KMS-11 (cell line): ENCODE data around the gene ARL6IP4.

Source experiments
- H2AFZ ChIP-seq: fragments of 200-600 bp; sonication (generic); 2 replicates; pipeline ENCODE4 v1.6.1; 2016; ENCODE audit warnings: antibody characterized with exemption, mixed run types, low read depth
- H3K27ac ChIP-seq: fragments of 200-600 bp; sonication (generic); 2 replicates; pipeline ENCODE4 v1.6.1; 2016; ENCODE audit warnings: mild to moderate bottlenecking, mixed run types
- H3K27me3 ChIP-seq: fragments of 200-600 bp; sonication (generic); 2 replicates; pipeline ENCODE4 v1.6.1; 2017; ENCODE audit warnings: mild to moderate bottlenecking, low read depth, mixed run types, moderate library complexity; ENCODE audit not compliant: insufficient read depth
- H3K36me3 ChIP-seq: fragments of 200-600 bp; sonication (generic); 2 replicates; pipeline ENCODE4 v1.6.1; 2017; ENCODE audit warnings: mild to moderate bottlenecking, mixed run types; ENCODE audit not compliant: insufficient read depth
- H3K4me1 ChIP-seq: fragments of 200-600 bp; sonication (generic); 2 replicates; pipeline ENCODE4 v1.6.1; 2016; ENCODE audit warnings: mild to moderate bottlenecking, low read depth, mixed run types; ENCODE audit not compliant: poor library complexity, severe bottlenecking
- H3K4me2 ChIP-seq: fragments of 200-600 bp; sonication (generic); 2 replicates; pipeline ENCODE4 v1.7.0; 2016; ENCODE audit warnings: mild to moderate bottlenecking, mixed run types
- H3K4me3 ChIP-seq: fragments of 200-600 bp; sonication (generic); IDR thresholded peaks from 2 replicates; pipeline ENCODE4 v1.6.1; 2017; ENCODE audit warnings: low read depth, low read length, mixed read lengths; ENCODE audit not compliant: insufficient read depth
- H3K79me2 ChIP-seq: fragments of 200-600 bp; sonication (generic); 2 replicates; pipeline ENCODE4 v1.6.1; 2016; ENCODE audit warnings: low read depth, mixed run types; ENCODE audit not compliant: insufficient read depth
- H3K9ac ChIP-seq: fragments of 200-600 bp; sonication (generic); 2 replicates; pipeline ENCODE4 v1.6.1; 2016; ENCODE audit warnings: mild to moderate bottlenecking, mixed run types
- H4K20me1 ChIP-seq: fragments of 200-600 bp; sonication (generic); 2 replicates; pipeline ENCODE4 v1.6.1; 2016; ENCODE audit warnings: mild to moderate bottlenecking, mixed run types; ENCODE audit not compliant: insufficient read depth
- CTCF ChIP-seq: fragments of 200-600 bp; sonication (generic); conservative IDR thresholded peaks from 2 replicates; pipeline ENCODE4 v1.6.1; 2017; ENCODE audit warnings: low read depth, mild to moderate bottlenecking, antibody characterized with exemption, low read length, moderate library complexity, mixed read lengths

The ARL6IP4 gene

GRCh38 chr12:123021688-123022604 is 41.5 kb downstream of the ARL6IP4 start:
- no peaks in the 10 kb centered on the region for H3K36me3 ChIP-seq
- H3K4me1 ChIP-seq = no peaks in the 10 kb centered on the region
- no peaks in the 10 kb centered on the region for H3K27me3 ChIP-seq
- TF ChIP-seq CTCF = no peak
- no peak overlapping the region for H2AFZ ChIP-seq
- H3K4me2 ChIP-seq = no peak overlapping the region
- no peaks in the 10 kb centered on the region for H3K79me2 ChIP-seq
- H3K4me3 ChIP-seq = no peak overlapping the region
- H3K27ac ChIP-seq = no peak overlapping the region
- H3K9ac ChIP-seq = no peak overlapping the region
- no peaks in the 10 kb centered on the region for H4K20me1 ChIP-seq

GRCh38 chr12:123022846-123023245 is 42.4 kb downstream of the ARL6IP4 start:
- TF ChIP-seq CTCF = no peak
- no peak overlapping the region for H3K4me2 ChIP-seq
- no peaks in the 10 kb centered on the region for H4K20me1 ChIP-seq

GRCh38 chr12:123024819-123025391 is 44.4 kb downstream of the ARL6IP4 start:
- no peaks in the 10 kb centered on the region for H3K79me2 ChIP-seq
- H3K9ac ChIP-seq = no peak overlapping the region
- TF ChIP-seq CTCF = no peak
- no peak overlapping the region for H2AFZ ChIP-seq
- no peak overlapping the region for H3K27ac ChIP-seq
- no peaks in the 10 kb centered on the region for H3K27me3 ChIP-seq
- no peaks in the 10 kb centered on the region for H3K4me1 ChIP-seq
- no peaks in the 10 kb centered on the region for H3K36me3 ChIP-seq
- H3K4me2 ChIP-seq = no peak overlapping the region
- H4K20me1 ChIP-seq = no peaks in the 10 kb centered on the region
- H3K4me3 ChIP-seq = no peak overlapping the region

More at GRCh38 chr12:123022846-123023245, 42.4 kb downstream of the ARL6IP4 start:
- Histone ChIP-seq H3K4me3 (no peak overlapping the region), H3K36me3 (no peaks in the 10 kb centered on the region), H3K27me3 (no peaks in the 10 kb centered on the region), H3K9ac (no peak overlapping the region), H3K4me1 (no peaks in the 10 kb centered on the region), H2AFZ (no peak overlapping the region), H3K79me2 (no peaks in the 10 kb centered on the region), H3K27ac (no peak overlapping the region)

GRCh38 chr12:123026094-123026853 is 45.8 kb downstream of the ARL6IP4 start:
- TF ChIP-seq CTCF = no peak
- Histone ChIP-seq H3K36me3 (no peaks in the 10 kb centered on the region), H3K4me3 (no peak overlapping the region), H3K27me3 (no peaks in the 10 kb centered on the region), H2AFZ (no peak overlapping the region), H3K79me2 (no peaks in the 10 kb centered on the region), H3K4me2 (no peak overlapping the region), H4K20me1 (no peaks in the 10 kb centered on the region), H3K9ac (no peak overlapping the region), H3K4me1 (no peaks in the 10 kb centered on the region), H3K27ac (no peak overlapping the region)
